ENCODE data around the gene DDX3X. TPM values are rescaled to one million over a fixed set of nuclear protein-coding genes. Genes with fewer than 3 reads are reported as not detected.

Gene DDX3X
- total and polyA plus RNA-seq, 2 experiments from 2014 or later = 68.1 to 239 TPM

DNA sequence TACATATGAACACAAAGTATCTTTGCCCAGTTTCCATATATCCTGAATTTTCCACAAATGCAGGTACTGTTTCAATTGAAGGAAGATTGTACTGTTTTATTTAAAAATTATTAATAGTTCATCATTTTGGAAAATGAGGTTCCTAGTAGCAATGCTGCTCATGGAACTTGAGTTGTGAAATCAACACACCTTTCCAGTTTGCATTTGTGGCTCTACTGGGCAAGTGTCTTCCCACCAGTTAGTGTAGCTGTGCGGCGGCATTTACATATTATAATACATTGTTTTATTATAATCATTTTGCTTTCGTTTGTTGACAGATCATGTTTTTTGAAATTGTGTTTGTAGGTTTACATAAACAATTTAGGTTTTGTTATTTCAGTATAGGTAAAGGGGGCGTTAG is 2.0 kb upstream of the DDX3X start:
- H3K36me3 Mint-ChIP-seq (ENCODE audit: low read depth) = peaks cover 30% of the 10 kb centered on the region
- Histone ChIP-seq H3K4me1 (ENCODE audit: insufficient read depth) (peaks cover 26% of the 10 kb centered on the region), H3K79me2 (replicated peaks; ENCODE audit: insufficient read depth) (peaks cover 36% of the 10 kb centered on the region), H3F3A (replicated peaks; ENCODE audit: low read depth) (peaks cover 7% of the 10 kb centered on the region; the same call in 1 of the 2 replicates), H3K27me3 (ENCODE audit: insufficient read depth) (no peaks in the 10 kb centered on the region), H4K20me1 (replicated peaks; ENCODE audit: insufficient read depth) (peaks cover 16% of the 10 kb centered on the region), H3K4me3 (peak overlapping the region; percentile 64), H2AFZ (no peak overlapping the region), H3K27ac (ENCODE audit: low read depth) (peak overlapping the region; percentile 97), H3K9me2 (ENCODE audit: insufficient read depth) (no peaks in the 10 kb centered on the region), H3K36me3 (ENCODE audit: insufficient read depth) (no peaks in the 10 kb centered on the region), H3K4me2 (peak overlapping the region; percentile 80)
- no peak for ATAC-seq
- peaks cover 25% of the 10 kb centered on the region for H3K4me1 Mint-ChIP-seq
- no peak overlapping the region; the same call in 1 of the 2 replicates for H3K27ac Mint-ChIP-seq
- H3K9me3 Mint-ChIP-seq = no peaks in the 10 kb centered on the region; the same call in 2 of the 3 replicates
- TF ChIP-seq EZH2phosphoT487 (IDR thresholded peaks at IDR 0.05; ENCODE audit: unreplicated experiment) (no peak), EZH2 (IDR thresholded peaks at IDR 0.05; ENCODE audit: low read depth, unreplicated experiment) (no peak), JUNB (IDR thresholded peaks at IDR 0.05; ENCODE audit: unreplicated experiment) (no peak), STAT1 (IDR thresholded peaks at IDR 0.05; ENCODE audit: unreplicated experiment) (no peak), ZNF331 (CRISPR knock-in tag; IDR thresholded peaks at IDR 0.05; ENCODE audit: low read depth) (no peak), ZNF114 (CRISPR knock-in tag; IDR thresholded peaks at IDR 0.05) (no peak), POLR2AphosphoS5 (IDR thresholded peaks at IDR 0.05; ENCODE audit: low read depth) (no peak), CREB1 (CRISPR knock-in tag; IDR thresholded peaks at IDR 0.05; ENCODE audit: low read depth) (no peak)
- TF ChIP-seq, protein P1, sequence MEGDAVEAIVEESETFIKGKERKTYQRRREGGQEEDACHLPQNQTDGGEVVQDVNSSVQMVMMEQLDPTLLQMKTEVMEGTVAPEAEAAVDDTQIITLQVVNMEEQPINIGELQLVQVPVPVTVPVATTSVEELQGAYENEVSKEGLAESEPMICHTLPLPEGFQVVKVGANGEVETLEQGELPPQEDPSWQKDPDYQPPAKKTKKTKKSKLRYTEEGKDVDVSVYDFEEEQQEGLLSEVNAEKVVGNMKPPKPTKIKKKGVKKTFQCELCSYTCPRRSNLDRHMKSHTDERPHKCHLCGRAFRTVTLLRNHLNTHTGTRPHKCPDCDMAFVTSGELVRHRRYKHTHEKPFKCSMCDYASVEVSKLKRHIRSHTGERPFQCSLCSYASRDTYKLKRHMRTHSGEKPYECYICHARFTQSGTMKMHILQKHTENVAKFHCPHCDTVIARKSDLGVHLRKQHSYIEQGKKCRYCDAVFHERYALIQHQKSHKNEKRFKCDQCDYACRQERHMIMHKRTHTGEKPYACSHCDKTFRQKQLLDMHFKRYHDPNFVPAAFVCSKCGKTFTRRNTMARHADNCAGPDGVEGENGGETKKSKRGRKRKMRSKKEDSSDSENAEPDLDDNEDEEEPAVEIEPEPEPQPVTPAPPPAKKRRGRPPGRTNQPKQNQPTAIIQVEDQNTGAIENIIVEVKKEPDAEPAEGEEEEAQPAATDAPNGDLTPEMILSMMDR (conservative IDR thresholded peaks at IDR 0.05; ENCODE audit: low read depth in 2 of 2) = no peak
- TF ChIP-seq, protein P2, sequence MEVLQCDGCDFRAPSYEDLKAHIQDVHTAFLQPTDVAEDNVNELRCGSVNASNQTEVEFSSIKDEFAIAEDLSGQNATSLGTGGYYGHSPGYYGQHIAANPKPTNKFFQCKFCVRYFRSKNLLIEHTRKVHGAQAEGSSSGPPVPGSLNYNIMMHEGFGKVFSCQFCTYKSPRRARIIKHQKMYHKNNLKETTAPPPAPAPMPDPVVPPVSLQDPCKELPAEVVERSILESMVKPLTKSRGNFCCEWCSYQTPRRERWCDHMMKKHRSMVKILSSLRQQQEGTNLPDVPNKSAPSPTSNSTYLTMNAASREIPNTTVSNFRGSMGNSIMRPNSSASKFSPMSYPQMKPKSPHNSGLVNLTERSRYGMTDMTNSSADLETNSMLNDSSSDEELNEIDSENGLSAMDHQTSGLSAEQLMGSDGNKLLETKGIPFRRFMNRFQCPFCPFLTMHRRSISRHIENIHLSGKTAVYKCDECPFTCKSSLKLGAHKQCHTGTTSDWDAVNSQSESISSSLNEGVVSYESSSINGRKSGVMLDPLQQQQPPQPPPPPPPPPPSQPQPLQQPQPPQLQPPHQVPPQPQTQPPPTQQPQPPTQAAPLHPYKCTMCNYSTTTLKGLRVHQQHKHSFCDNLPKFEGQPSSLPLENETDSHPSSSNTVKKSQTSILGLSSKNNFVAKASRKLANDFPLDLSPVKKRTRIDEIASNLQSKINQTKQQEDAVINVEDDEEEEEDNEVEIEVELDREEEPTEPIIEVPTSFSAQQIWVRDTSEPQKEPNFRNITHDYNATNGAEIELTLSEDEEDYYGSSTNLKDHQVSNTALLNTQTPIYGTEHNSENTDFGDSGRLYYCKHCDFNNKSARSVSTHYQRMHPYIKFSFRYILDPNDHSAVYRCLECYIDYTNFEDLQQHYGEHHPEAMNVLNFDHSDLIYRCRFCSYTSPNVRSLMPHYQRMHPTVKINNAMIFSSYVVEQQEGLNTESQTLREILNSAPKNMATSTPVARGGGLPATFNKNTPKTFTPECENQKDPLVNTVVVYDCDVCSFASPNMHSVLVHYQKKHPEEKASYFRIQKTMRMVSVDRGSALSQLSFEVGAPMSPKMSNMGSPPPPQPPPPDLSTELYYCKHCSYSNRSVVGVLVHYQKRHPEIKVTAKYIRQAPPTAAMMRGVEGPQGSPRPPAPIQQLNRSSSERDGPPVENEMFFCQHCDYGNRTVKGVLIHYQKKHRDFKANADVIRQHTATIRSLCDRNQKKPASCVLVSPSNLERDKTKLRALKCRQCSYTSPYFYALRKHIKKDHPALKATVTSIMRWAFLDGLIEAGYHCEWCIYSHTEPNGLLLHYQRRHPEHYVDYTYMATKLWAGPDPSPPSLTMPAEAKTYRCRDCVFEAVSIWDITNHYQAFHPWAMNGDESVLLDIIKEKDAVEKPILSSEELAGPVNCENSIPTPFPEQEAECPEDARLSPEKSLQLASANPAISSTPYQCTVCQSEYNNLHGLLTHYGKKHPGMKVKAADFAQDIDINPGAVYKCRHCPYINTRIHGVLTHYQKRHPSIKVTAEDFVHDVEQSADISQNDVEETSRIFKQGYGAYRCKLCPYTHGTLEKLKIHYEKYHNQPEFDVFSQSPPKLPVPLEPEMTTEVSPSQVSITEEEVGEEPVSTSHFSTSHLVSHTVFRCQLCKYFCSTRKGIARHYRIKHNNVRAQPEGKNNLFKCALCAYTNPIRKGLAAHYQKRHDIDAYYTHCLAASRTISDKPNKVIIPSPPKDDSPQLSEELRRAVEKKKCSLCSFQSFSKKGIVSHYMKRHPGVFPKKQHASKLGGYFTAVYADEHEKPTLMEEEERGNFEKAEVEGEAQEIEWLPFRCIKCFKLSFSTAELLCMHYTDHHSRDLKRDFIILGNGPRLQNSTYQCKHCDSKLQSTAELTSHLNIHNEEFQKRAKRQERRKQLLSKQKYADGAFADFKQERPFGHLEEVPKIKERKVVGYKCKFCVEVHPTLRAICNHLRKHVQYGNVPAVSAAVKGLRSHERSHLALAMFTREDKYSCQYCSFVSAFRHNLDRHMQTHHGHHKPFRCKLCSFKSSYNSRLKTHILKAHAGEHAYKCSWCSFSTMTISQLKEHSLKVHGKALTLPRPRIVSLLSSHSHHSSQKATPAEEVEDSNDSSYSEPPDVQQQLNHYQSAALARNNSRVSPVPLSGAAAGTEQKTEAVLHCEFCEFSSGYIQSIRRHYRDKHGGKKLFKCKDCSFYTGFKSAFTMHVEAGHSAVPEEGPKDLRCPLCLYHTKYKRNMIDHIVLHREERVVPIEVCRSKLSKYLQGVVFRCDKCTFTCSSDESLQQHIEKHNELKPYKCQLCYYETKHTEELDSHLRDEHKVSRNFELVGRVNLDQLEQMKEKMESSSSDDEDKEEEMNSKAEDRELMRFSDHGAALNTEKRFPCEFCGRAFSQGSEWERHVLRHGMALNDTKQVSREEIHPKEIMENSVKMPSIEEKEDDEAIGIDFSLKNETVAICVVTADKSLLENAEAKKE (CRISPR knock-in tag; IDR thresholded peaks at IDR 0.05) = no peak
- TF ChIP-seq, protein P3, sequence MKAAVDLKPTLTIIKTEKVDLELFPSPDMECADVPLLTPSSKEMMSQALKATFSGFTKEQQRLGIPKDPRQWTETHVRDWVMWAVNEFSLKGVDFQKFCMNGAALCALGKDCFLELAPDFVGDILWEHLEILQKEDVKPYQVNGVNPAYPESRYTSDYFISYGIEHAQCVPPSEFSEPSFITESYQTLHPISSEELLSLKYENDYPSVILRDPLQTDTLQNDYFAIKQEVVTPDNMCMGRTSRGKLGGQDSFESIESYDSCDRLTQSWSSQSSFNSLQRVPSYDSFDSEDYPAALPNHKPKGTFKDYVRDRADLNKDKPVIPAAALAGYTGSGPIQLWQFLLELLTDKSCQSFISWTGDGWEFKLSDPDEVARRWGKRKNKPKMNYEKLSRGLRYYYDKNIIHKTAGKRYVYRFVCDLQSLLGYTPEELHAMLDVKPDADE (IDR thresholded peaks at IDR 0.05) = no peak
- TF ChIP-seq, protein P4, sequence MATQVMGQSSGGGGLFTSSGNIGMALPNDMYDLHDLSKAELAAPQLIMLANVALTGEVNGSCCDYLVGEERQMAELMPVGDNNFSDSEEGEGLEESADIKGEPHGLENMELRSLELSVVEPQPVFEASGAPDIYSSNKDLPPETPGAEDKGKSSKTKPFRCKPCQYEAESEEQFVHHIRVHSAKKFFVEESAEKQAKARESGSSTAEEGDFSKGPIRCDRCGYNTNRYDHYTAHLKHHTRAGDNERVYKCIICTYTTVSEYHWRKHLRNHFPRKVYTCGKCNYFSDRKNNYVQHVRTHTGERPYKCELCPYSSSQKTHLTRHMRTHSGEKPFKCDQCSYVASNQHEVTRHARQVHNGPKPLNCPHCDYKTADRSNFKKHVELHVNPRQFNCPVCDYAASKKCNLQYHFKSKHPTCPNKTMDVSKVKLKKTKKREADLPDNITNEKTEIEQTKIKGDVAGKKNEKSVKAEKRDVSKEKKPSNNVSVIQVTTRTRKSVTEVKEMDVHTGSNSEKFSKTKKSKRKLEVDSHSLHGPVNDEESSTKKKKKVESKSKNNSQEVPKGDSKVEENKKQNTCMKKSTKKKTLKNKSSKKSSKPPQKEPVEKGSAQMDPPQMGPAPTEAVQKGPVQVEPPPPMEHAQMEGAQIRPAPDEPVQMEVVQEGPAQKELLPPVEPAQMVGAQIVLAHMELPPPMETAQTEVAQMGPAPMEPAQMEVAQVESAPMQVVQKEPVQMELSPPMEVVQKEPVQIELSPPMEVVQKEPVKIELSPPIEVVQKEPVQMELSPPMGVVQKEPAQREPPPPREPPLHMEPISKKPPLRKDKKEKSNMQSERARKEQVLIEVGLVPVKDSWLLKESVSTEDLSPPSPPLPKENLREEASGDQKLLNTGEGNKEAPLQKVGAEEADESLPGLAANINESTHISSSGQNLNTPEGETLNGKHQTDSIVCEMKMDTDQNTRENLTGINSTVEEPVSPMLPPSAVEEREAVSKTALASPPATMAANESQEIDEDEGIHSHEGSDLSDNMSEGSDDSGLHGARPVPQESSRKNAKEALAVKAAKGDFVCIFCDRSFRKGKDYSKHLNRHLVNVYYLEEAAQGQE (IDR thresholded peaks at IDR 0.05; ENCODE audit: unreplicated experiment) = no peak
- no peak for DNase-seq (ENCODE audit: low spot score)
- H3K4me3 Mint-ChIP-seq = peak overlapping the region; percentile 78
- peaks cover 17% of the 10 kb centered on the region for H3K27me3 Mint-ChIP-seq (ENCODE audit: insufficient read depth, low read depth, poor library complexity)

Measured in GM23338 (cell line).